Right lobe of liver (tissue), 4 donors: ENCODE data around the gene SLC2A10.

Experiments
- CTCF ChIP-seq, 4 donors: fragments of 200-600 bp in 3 of 4; fragments of 450-650 bp in 1 of 4; IDR thresholded peaks; one replicate each; pipeline versions ENCODE4 v1.5.1 to v1.8.0; 2016 to 2022; ENCODE audit warnings: antibody characterized with exemption in 4 of 4, mild to moderate bottlenecking in 2 of 4
- POLR2A ChIP-seq: fragments of 450-650 bp; IDR thresholded peaks from one replicate; pipeline ENCODE4 v1.6.1; 2017; ENCODE audit warnings: antibody characterized with exemption, mild to moderate bottlenecking
- donor health status: DM: no; HTN: no; CAD: no.
- donor health status: DM: no; HTN: no; CAD: no.
- donor health status: DM: no; HTN: yes; CAD: no.

DNA sequence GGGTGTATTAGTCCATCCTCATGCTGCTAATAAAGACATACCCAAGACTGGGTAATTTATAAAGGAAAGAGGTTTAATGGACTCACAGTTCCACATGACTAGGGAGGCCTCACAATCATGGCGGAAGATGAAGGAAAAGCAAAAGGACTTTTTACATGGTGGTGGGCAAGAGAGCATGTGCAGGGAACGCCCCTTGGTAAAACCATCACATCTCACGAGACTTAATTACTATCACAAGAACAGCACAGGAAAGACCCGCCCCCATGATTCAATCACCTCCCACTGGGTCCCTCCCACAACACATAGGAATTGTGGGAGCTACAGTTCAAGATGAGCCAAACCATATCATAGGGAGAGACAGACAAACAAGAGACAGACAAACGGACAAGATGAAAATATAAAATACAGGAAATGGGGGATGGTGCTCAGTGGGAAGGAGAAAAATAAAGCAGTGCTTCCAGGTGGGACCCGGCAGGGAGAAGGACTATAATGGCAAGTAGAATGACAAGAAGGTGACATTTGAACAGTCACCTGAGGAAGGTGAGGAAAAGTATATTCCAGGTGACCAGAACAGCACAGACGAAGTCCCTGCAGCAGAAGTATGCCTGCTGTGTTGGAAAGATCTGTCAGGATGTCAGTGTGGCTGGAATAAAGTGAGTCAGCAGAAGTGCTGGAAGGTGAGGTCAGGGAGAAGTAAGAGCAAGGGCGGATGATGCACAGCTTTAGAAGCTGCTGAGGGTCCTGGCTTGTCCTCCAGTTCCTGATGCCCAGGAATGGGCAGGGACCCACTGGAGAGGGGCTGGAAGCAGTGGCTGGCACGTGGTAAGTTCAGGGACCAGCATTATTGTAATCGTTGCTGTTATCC lies 61.1 kb downstream of the SLC2A10 start:
- TF ChIP-seq CTCF (IDR thresholded peaks at IDR 0.05) = no peak
- no peak for TF ChIP-seq POLR2A
